GM12892 (cell line): Measurements from ENCODE around the gene SLAMF9.

Experiments used
- POLR2A ChIP-seq: IDR thresholded peaks from 2 replicates; pipeline ENCODE4 v1.6.1; 2011; ENCODE audit warnings: low read depth, low read length, control low read depth
- TAF1 ChIP-seq: IDR thresholded peaks from 2 replicates; pipeline ENCODE4 v1.6.1; 2011; ENCODE audit warnings: low read depth, mild to moderate bottlenecking, control low read depth, low read length, borderline replicate concordance

DNA sequence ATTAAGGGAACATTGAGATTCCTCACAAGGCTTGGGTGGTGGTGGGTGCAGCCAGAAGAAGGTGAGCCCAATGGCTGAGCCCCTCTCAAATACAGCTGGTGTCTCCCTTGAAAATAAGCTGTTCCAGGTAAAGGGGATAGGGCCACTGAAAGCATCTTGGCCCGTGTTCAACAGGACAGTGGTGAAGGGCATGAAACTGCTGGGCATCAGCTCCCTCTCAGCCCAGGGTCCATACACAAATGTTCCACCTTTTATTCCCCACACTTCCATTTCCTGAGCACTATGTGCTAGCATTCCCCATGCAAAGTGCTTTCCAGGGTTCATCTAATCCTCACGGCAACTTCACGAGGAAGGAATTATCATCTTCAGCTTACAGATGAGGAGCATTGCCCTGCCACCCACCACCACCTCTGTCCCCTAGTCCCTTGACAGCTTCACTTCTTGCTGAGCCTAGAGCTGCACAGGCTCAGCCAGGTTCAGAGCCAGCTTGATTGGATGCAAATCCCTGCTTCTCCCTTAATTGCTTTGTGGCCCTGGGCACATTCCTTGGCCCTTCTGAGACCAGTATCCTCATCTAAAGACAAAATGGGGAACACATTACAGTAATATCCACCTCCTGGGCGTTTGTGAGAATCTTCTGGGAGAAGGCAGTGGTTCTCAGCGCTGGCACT lies 38.3 kb downstream of the SLAMF9 start:
- TF ChIP-seq POLR2A = peak; percentile 50; the same call in 1 of the 2 replicates
- no peak for TF ChIP-seq TAF1
